Neural cell (in vitro differentiated cells): Measurements from ENCODE around the gene KIF2A. TPM values are rescaled to one million over a fixed set of nuclear protein-coding genes. Genes with fewer than 3 reads are reported as not detected.

Source experiments
- H2AFZ ChIP-seq: fragments of 200-600, 300-800 bp; sonication (generic), shearing (Covaris generic); 2 replicates; pipeline ENCODE4 v1.6.0; 2014; ENCODE audit warnings: low read depth, mild to moderate bottlenecking, antibody characterized with exemption, low read length, moderate library complexity
- H3F3A ChIP-seq: fragments of 200-600 bp; shearing (Covaris generic); 2 replicates; pipeline ENCODE4 v1.6.1; 2016; ENCODE audit warnings: mild to moderate bottlenecking, moderate library complexity, mixed read lengths, antibody characterized with exemption, low read length; ENCODE audit not compliant: insufficient read depth, poor library complexity, severe bottlenecking
- H3K27ac ChIP-seq: fragments of 200-600, 300-800 bp; sonication (generic), shearing (Covaris generic); 2 replicates; pipeline ENCODE4 v1.5.1; 2014; ENCODE audit warnings: mild to moderate bottlenecking, low read length, moderate library complexity
- H3K27me3 ChIP-seq: fragments of 300-800, 200-600 bp; sonication (generic), shearing (Covaris generic); 2 replicates; pipeline ENCODE4 v1.6.0; 2014; ENCODE audit warnings: mild to moderate bottlenecking, low read depth, low read length, moderate library complexity; ENCODE audit not compliant: insufficient read depth
- H3K36me3 ChIP-seq: fragments of 300-800, 200-600 bp; sonication (generic), shearing (Covaris generic); 2 replicates; pipeline ENCODE4 v1.5.1; 2014; ENCODE audit warnings: mild to moderate bottlenecking, antibody characterized with exemption, low read length, moderate library complexity; ENCODE audit not compliant: insufficient read depth
- H3K4me2 ChIP-seq: fragments of 300-800, 200-600 bp; sonication (generic), shearing (Covaris generic); 2 replicates; pipeline ENCODE4 v1.6.0; 2014; ENCODE audit warnings: mild to moderate bottlenecking, low read length
- H3K4me3 ChIP-seq: fragments of 300-800, 200-600 bp; sonication (generic), shearing (Covaris generic); 2 replicates; pipeline ENCODE4 v1.5.1; 2014; ENCODE audit warnings: mild to moderate bottlenecking, low read length, moderate library complexity
- H3K79me2 ChIP-seq: fragments of 200-600 bp; shearing (Covaris generic); replicated peaks from 2 replicates; pipeline ENCODE4 v1.6.0; 2014; ENCODE audit warnings: mild to moderate bottlenecking, low read length, moderate library complexity; ENCODE audit not compliant: insufficient read depth
- H3K9ac ChIP-seq: fragments of 300-800, 200-600 bp; sonication (generic), shearing (Covaris generic); 2 replicates; pipeline ENCODE4 v1.6.1; 2016; ENCODE audit warnings: mild to moderate bottlenecking, low read length, mixed read lengths
- H3K9me2 ChIP-seq: fragments of 200-600 bp; shearing (Covaris generic); 2 replicates; pipeline ENCODE4 v1.6.1; 2016; ENCODE audit warnings: mild to moderate bottlenecking, low read length, mixed read lengths; ENCODE audit not compliant: insufficient read depth
- H3K9me3 ChIP-seq: fragments of 200-600, 300-800 bp; sonication (generic), shearing (Covaris generic); 2 replicates; pipeline ENCODE4 v1.6.1; 2016; ENCODE audit warnings: mild to moderate bottlenecking, mixed run types, low read length, moderate library complexity, mixed read lengths
- H4K20me1 ChIP-seq: fragments of 200-600 bp; shearing (Covaris generic); 2 replicates; pipeline ENCODE4 v1.6.1; 2016; ENCODE audit warnings: mild to moderate bottlenecking, mixed run types; ENCODE audit not compliant: insufficient read depth
- CTCF ChIP-seq: fragments of 450-650 bp; IDR thresholded peaks from 2 replicates; pipeline ENCODE4 v1.5.1; 2014; ENCODE audit warnings: antibody characterized with exemption, mild to moderate bottlenecking, moderate library complexity; ENCODE audit not compliant: poor library complexity, severe bottlenecking
- EP300 ChIP-seq: fragments of 450-650 bp; conservative IDR thresholded peaks from 2 replicates; pipeline ENCODE4 v1.6.1; 2014; ENCODE audit warnings: antibody characterized with exemption, mild to moderate bottlenecking, moderate library complexity; ENCODE audit not compliant: poor library complexity, severe bottlenecking
- EZH2 ChIP-seq: fragments of 200-600, 300-800 bp; shearing (Covaris generic), sonication (generic); IDR thresholded peaks from 2 replicates; pipeline ENCODE4 v1.6.1; 2014; ENCODE audit warnings: antibody characterized with exemption, low read length, borderline replicate concordance, mild to moderate bottlenecking; ENCODE audit not compliant: insufficient read depth, poor library complexity, severe bottlenecking
- MXI1 ChIP-seq: fragments of 450-650 bp; conservative IDR thresholded peaks from 2 replicates; pipeline ENCODE4 v1.6.1; 2014; ENCODE audit warnings: antibody characterized with exemption, mild to moderate bottlenecking; ENCODE audit not compliant: poor library complexity, severe bottlenecking
- POLR2AphosphoS5 ChIP-seq: IDR thresholded peaks from 2 replicates; pipeline ENCODE4 v1.6.1; 2012
- RAD21 ChIP-seq: fragments of 450-650 bp; conservative IDR thresholded peaks from 2 replicates; pipeline ENCODE4 v1.6.1; 2014; ENCODE audit warnings: antibody characterized with exemption, mild to moderate bottlenecking, moderate library complexity
- REST ChIP-seq: IDR thresholded peaks from 2 replicates; pipeline ENCODE4 v1.6.1; 2012; ENCODE audit warnings: borderline replicate concordance
- SMC3 ChIP-seq: fragments of 450-650 bp; conservative IDR thresholded peaks from 2 replicates; pipeline ENCODE4 v1.6.1; 2014; ENCODE audit warnings: antibody characterized with exemption, mild to moderate bottlenecking, moderate library complexity; ENCODE audit not compliant: poor library complexity
- TAF1 ChIP-seq: IDR thresholded peaks from 2 replicates; pipeline ENCODE4 v1.6.1; 2012; ENCODE audit warnings: low read depth
- polyA plus RNA-seq: library from polyadenylated mRNA; depleted of rRNA; stranded (reverse); fragments of >200 nt; gene quantifications from 2 replicates; pipeline ENCODE4 v1.2.3, GENCODE V29; 2014

Gene KIF2A
- polyA plus RNA-seq, 1 donor from 2014 or later: 68.4 TPM

- no peak overlapping the region for H3K27ac ChIP-seq
- H3K9ac ChIP-seq: no peak overlapping the region
- H3K9me2 ChIP-seq: no peaks in the 10 kb centered on the region
- no peaks in the 10 kb centered on the region for H3K36me3 ChIP-seq
- H3K27me3 ChIP-seq: no peaks in the 10 kb centered on the region
- no peaks in the 10 kb centered on the region for H3F3A ChIP-seq
- no peak overlapping the region for H3K4me2 ChIP-seq
- H3K79me2 ChIP-seq: peaks cover 65% of the 10 kb centered on the region
- no peak for TF ChIP-seq MXI1
- no peak for TF ChIP-seq POLR2AphosphoS5
- TF ChIP-seq REST: no peak
- TF ChIP-seq EZH2: no peak
- TF ChIP-seq CTCF: no peak
- no peak for TF ChIP-seq SMC3
- no peak for TF ChIP-seq EP300
- no peak for TF ChIP-seq RAD21
- no peak for TF ChIP-seq TAF1
- no peak overlapping the region for H2AFZ ChIP-seq
- H4K20me1 ChIP-seq: no peaks in the 10 kb centered on the region
- no peak overlapping the region for H3K4me3 ChIP-seq
- no peaks in the 10 kb centered on the region for H3K9me3 ChIP-seq
These were observed 25.9 kb downstream of the KIF2A start for GRCh38 chr5:62331921-62332320.

GRCh38 chr5:62333250-62333794, 27.3 kb downstream of the KIF2A start:
- Histone ChIP-seq H3K4me2 (no peak overlapping the region), H2AFZ (no peak overlapping the region), H3K27me3 (no peaks in the 10 kb centered on the region), H4K20me1 (no peaks in the 10 kb centered on the region), H3K36me3 (no peaks in the 10 kb centered on the region), H3K9me2 (no peaks in the 10 kb centered on the region), H3F3A (no peaks in the 10 kb centered on the region), H3K9me3 (no peaks in the 10 kb centered on the region), H3K79me2 (peaks cover 58% of the 10 kb centered on the region), H3K4me3 (no peak overlapping the region), H3K27ac (no peak overlapping the region), H3K9ac (no peak overlapping the region)
- TF ChIP-seq EZH2 (no peak), SMC3 (no peak), MXI1 (no peak), EP300 (no peak), TAF1 (no peak), POLR2AphosphoS5 (no peak), CTCF (no peak), REST (no peak), RAD21 (no peak)
